DMS153 (cell line): ENCODE results near the gene NEDD4L.

Experiments
- DNase-seq: peaks from one replicate; lab custom pipeline; 2025; lab: John Stamatoyannopoulos, UW

Gene NEDD4L

DNA sequence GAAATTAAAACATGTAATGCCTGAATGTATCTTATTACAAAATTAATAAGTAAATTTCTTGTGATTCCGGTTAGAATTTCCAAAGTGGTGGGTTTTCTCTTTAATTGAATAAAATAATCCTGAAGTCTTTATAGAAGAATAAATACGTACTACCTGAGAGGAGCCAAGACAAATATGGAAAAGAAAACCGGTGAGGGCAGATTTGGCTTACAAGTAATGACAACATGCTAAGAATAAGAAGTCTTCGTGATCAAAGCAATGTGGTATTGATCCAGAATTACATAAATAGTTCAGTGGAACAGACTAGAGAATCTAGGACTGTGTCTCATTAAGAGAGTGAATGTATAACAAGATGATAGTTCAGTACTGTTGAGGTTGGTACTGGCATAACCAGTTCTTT, 167.5 kb downstream of the NEDD4L start:
- DNase-seq = no peak

DNA sequence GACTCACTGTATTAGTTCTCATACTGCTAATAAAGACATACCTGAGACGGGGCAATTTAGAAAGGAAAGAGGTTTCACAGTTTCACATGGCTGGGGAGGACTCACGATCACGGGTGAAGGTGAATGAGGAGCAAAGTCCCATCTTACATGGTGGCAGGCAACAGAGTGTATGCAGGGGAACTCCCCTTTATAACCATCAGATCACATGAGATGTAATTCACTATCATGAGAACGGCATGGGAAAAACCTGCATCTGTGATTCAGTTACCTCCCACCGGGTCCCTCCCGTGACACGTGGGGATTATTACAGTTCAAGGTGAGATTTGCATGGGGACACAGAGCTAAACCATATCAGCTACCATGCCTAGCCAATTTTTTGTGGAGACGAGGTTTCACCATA, 168.2 kb downstream of the NEDD4L start:
- no peak for DNase-seq

DNA sequence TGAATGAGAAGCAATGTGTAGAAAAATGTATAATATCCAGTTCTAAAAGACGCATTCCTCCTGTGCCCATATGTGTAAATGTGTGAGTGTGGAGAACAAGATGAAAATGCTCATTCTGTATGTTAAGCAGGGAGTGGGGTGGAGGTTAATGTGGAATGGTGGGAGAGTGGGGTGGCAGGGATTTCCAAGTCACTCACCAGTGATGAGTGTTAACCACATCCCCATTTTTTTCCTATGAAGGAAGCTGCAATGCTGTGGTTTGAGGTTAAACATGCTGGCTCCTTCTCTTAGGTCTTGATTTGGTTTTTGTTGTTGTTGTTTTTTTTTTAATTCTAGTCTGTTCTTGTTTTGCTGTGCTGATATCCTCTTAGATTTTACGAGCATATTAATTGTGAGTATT, 169.4 kb downstream of the NEDD4L start:
- no peak for DNase-seq

DNA sequence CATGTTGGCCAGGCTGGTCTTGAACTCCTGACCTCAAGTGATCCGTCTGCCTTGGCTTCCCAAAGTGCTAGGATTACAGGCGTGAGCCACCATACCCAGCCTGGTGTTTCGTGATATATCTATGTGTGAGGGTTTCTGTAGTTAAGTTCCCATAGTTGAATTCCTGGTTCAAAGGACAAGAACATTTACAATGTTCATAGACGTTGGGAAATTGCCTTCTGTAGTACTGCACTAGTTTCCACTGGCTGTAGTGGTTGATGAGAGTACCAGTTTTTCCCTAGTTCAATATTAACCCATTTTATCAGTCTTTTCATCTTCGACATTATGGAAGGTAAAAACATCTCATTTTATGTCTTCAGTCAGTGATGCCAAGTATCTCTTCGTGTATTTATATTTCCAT, 171.0 kb downstream of the NEDD4L start:
- no peak for DNase-seq

DNA sequence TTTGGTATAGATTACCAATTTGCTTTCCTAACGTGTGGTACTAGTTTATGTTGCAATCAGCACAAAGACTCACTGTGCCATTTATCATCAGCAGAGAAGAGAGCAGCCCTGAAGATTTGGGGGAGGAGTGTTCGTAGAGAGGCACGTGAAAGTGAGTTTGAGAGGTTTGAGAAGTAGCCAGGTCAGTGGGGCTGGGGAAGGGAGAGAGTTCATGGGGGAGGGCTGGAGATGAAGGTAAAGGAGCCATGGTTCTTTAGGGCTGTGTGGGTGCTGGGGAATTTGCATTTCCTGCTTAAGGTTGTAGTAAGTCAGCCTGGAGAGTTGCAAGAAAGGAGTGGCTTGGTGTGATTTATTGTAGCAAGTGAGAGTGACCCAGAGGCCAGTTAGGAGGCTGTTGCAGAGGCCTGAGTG, 172.1 kb downstream of the NEDD4L start:
- DNase-seq = no peak

DNA sequence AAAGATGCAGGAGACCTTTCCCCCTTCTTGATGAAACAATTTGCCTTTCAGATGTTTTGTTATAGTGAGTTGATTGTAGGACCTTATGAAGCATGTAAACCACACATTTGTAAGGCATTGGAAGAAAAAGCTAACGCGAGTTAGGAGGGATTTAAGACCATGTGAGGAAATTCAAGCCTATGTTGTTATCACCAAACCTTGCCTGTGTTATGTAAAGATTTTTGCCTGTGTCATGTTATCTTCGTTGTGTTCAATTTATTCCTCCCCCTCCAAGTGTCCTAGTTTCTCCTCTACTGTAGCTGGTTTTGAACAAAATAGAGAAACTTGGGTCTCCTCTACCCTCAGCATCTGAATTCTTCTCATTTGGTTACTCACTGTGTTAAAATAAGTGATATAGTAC, 173.0 kb downstream of the NEDD4L start:
- no peak for DNase-seq

DNA sequence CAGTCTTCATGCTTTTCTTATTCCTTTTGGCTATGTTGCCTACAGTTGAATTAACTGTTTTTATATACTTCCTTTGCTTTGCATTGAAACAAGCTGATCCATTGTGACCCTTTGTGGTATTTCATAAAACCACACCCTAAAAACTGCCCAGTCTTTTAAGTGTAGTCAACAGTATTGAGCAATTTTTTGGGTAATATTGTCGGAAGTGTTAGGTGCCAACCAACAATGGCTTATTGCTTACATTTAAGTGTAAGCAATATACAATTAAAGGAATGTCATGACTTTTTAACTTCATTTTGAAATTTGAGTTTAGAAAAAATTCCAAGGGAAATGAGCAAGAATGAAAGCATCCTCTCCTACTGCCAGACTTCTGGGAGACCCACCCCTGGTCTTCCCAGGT, 174.1 kb downstream of the NEDD4L start:
- no peak for DNase-seq

DNA sequence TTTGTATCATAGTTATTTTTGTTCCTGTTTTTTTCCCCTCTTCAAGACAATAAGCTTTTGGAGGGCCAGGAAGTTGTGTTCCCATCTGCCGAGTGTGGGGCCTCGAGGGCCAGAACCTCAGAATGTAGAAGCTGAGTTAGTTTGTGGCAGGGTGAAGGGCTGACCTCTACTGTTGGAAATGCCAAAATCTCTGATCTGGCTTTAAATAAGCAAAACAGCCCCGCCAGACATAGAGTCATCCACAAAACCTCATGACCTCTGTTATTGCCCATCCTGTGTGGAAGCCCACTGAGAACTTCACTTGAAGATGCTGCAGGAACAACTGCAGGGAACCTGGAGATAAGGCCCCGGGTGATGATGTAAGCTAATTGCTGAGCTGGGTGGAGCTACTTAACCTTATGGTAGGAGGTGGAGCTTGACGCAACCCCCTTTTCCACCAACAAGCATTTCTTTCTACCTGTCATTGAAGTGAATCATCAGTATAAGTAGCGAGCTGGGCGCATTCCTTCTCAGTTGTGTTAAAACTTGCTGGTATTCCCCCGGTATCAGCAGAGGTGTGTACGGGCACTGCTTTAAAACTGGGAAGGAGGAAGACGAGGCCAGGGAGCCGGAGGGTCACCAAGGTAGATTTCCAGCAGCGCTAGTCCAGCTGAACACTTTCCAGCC, 177.2 kb downstream of the NEDD4L start:
- DNase-seq = no peak

DNA sequence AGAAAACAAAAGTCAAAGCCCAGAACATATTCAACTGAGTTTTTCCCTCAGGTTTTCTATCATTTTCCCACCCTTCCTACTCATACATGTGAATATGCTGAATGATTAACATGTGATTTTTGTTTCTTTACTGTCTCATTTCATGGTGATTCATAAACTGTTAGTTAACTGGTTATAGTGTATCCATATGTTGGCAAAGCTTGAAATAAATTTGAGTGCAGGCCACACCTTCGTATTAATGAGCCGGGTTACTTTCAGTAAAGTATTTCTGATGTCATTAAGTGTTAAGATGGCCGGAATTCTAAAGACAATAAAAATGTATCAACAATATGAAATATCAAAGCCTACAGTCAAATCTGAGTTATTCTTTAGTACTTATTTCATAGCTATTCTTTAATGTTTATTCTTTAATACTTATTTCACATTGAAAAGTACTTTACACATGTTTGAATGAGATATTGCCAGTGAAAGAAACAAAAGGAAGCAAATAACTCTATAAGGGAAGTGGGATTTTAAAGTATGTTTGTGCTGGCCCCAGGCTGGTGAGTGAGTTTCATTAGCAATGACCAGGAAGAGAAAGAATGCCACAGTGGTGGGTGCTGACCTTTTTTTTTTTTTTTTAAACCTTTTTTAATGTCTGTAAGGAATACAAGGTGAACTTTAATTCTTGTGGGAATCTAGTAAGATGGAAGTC, 178.6 kb downstream of the NEDD4L start:
- no peak for DNase-seq

DNA sequence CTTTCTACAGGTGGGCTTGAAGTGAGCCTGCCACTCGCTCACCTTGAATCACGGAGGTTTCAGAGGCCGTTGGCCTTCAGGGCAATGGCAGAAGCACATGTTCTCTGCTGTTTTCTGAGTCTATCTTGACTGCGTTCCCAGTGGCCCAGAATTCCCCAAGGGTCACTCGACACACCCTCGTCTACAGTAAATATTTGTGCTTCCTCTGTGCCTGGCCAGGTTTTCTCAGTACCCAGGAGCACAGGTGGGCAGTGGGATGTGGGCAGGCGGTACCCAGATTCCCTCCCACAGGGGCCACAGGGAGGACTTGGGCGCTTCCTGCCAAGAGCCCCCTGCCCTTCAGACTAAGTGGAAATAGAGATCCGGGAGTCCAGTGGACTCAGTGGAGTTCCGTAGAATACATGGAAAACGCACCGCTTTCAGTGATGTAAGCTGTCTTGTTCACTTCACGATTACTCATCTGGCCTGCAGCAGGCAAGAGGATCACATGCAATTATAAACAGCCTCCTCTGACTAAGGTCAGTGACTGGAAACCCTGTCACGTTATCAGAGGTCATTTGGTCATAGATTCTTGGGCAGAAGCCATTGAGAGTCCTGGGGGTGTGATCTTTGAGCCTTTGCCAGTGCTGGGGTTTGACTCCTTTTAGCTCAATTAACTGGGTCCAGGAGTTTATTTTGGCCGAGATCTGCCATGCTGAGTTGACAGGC, 179.8 kb downstream of the NEDD4L start:
- peak; percentile 78 for DNase-seq

DNA sequence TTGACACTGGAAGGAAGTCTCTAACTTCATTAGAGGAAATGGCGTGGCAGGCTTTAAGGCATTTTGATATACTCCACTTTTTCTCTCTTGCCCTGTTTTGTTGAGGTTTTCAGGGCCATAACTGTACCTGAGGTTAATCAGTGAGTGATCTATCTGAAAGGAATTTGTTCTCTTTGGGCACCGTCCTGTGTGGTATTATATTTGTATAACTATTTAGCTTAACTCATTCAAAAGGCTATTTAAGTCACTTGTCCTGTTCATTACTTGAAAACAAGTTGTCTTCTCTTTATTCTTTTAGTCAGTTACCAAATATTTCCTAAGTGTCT, 180.4 kb downstream of the NEDD4L start:
- no peak for DNase-seq

DNA sequence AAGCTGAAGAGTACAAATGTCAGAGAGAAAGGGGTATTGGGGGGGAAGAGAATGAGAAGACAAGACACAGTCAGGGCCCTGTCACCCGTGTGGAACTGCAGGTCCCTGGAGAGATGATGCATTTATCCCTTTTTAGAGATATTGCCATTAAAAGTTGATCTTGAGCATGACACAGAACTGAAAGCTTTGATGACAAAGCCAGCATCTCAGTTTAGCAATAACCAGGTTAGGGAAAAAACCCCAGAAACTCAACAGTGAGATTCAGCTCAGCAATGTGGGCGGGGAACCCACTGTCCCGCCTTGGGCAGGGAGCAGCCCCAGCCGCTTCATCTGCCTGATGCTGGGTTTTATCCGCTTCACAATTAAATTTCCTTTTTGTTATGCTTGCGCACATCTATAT, 181.1 kb downstream of the NEDD4L start:
- no peak for DNase-seq

DNA sequence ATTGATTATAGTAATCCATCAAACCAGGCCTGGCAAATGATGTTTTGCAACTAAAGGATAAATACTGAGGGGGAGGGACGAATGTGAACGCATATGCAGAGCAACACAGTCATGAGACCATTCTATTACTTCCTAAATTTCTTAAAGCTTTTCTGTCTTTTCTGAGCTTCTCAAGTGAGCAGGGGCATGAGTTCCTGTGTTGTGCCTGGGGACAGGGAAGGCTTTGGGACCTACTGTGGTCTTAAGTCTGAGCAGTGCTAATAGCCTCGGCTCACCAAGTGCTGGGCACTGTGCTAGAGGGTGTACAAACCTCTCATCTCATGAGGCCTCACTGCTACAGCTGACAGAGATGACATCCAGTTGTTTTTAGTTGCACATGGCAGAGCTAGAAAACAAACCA, 182.4 kb downstream of the NEDD4L start:
- no peak for DNase-seq

DNA sequence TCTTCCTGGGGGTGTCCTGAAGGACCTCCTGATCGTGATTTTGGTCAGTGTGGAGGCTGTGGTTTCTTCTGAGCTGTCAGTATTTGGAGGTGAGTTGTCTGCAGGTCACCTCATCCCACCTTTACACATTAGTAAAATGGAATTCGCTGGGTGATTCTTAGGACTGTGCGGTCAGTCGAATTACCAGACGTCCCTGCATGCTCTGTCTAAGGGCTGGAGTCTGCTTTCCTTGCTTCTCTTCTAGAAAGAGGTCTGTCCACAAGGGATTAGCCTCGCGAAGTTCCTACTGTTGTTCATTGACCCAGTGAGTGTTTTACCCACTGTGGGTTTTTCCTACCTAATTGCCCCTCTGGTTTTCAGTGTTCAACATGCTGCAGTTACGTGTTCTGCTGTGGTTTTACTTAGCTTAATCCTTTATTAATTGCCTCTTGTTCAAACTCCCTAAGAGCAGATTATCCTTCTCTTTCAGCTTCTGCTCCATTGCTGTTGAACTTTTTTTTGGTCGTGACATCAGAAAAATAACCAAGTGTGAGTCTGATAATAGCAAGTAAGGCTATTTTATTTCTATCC, 183.4 kb downstream of the NEDD4L start:
- no peak for DNase-seq

DNA sequence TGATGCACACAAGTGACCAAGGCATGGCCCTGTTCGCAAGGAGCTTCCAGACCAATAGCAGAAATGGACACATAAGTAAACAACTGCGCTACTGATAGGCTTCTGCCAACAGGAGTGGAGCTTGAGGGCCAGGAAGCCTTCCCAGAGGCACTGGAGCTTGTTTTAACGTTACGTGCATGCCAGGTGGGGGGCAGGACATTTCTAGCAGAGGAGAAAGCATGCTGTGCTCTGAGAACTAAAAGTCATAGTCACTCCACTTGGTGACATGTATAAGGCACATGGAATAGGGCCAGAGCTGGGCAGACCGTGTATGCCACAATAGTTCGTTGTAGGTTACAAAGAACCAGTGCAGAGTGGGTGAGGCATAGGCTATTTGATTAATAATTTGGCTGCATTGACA, 184.2 kb downstream of the NEDD4L start:
- no peak for DNase-seq

DNA sequence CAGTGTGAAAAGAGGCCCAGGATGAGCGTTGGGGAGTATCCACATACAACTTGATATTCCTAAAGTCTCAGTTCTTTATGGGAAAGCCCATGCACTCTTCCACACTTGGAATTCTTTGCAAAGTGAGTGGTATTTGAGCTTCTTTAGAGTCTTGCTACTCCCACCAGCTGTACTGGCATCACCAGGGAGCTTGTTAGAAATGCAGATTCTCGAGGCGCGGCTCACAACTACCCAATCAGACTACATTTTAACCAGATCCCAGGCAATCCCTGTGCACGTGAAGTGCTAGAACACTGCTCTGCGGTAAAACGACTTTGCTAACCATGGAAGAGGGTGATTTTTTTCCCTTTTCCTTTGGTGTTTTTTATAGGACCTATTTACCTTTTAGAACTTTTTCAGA, 184.7 kb downstream of the NEDD4L start:
- DNase-seq = no peak

DNA sequence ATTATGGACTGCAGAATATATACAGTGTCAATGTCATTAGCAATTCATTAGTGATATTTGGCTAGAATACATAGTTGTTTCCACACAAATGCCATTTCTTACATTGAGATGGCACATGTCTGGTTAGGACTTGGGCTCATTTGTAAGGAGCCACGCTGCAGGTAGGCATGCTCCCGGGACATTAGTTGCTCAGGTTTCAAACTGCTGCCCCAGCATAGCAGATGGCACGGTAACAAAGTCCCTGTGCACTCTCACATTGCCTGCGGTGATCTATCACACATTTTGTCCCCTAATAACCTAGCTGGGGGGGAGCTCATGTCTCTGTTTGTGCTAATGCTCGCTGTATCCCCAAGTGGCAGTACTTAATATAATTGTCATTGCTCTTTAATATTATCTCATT, 185.1 kb downstream of the NEDD4L start:
- no peak for DNase-seq

DNA sequence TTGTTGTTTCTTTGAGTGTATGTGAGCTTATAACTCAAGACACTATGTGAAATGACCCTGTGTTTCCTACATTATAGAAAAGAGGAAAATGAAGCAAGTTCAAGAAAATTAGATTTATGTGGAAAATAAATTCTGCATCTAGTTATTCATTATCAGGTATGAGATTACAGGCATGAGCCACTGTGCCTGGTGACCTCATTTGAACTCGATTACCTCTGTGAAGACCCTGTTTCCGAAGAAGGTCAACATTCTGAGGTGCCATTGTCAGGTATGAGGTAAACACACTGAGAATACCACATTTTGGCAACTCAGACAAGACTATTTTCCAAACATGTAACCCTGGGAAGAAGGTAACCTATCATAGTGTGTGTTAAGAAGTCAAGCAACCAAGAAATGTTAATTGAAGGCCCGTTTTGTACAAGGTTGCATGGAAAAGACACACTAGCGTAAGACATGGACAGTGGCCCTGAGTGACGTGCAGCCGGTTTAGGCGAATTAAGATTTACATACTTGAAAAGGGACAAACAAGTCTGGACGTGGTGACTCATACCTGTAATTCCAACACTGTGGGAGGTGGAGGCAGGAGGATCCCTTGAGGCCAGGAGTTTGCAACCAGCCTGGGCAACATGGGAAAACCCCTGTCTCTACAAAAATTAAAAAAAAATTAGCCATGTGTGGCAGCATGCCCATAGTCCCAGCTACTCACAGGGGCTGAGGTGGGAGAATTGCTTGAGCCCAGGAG, 186.6 kb downstream of the NEDD4L start:
- DNase-seq = no peak

DNA sequence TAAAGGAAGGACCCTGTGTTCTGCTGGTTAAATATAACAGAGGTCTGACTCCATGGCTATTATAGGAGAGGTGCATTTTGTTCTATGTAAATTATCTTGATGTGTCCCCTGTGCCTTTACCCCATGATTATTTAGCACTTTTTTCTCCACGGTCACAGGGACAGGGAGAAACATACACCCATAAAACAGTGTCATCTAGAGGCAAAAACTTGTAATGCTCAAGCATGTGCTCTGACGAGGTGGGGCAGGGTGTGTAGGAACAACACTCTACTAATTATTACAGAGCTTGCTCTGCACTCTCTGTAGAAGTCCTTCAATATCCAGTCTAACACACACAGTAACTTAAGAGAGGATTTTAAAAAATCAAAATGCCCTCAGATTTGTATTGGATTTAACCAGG, 187.9 kb downstream of the NEDD4L start:
- peak; percentile 16 for DNase-seq

DNA sequence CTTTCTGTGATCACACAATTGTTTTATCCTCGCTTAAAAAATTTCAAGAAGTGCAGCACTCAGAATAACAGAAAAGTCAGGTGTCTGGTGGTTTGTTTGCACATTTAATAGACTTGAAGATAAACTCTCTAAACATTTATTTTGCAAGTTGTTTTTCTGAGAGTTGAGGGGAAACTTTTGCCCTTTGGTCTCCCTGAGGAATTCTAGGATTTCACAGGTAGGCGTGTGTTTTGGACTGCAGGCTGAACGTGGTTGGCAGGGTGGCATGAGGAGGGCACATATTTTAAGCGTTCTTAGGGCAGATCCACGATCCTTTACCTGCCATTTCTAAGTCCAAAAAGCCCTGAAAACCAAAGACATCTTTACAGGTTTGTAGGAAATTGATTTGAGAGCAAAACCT, 188.6 kb downstream of the NEDD4L start:
- no peak for DNase-seq

DNA sequence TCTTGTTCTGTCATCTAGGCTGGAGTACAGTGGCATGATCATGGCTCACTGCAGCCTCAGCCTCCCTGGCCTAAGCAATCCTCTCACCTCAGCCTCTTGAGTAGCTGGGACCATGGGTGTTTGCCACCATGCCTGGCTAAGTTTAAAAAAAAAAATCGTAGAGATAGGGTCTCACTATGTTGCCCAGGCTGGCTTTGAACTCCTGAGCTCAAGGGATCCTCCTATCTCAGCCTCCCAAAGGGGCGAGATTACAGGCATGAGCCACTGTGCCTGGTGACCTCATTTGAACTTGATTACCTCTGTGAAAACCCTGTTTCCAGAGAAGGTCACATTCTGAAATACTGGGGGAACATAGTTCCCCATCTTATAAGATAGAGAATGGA, 190.3 kb downstream of the NEDD4L start:
- DNase-seq = no peak

DNA sequence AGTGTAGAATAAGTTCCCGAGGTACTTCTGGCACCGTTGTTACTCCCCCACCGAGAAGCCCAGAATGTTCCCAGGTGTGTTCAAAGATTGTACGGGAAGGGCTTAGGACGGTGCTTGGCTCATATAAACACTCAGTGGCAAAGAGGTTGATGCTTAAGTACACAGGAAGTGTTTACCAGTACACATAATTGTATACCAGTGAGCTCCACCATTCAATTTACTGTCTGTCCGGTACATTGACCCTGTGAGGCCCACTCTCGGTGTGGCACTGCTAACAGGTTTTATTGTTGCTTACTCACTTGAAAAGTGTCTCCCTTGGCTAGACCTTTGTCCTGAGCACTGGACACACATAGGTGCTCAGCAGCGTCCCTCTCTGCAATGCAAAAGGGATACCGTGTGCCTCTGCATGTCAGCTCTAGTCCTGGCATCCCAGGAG, 191.0 kb downstream of the NEDD4L start:
- DNase-seq = peak; percentile 10

DNA sequence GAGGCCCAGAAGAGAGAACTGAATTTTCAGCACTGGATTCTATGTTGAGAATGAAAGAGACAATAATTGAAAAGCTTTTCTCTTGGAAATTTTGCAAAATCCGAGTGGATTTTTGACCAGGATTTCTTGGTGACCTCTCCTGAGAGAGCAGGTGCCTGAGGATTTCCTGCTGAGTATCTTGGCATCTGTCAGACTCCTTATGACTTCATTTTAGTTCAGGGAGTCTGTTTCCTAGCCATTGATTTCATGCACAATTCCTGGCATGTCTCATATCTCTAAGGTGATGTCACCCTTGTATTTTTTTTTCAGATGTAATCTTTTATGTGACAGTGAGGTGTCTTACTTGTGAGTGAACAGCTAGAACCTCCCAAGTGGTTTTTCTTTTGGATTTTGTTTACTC, 195.9 kb downstream of the NEDD4L start:
- no peak for DNase-seq
